Measurements from ENCODE around the gene PTBP3. TPM values are rescaled to one million over a fixed set of nuclear protein-coding genes. Genes with fewer than 3 reads are reported as not detected.

The PTBP3 gene
- polyA plus RNA-seq, 3 donors = 33.6 to 68.3 (median 51.4) TPM

- Histone ChIP-seq H3K27me3 (ENCODE audit: control insufficient read depth in 2 of 2, insufficient read depth in 2 of 2, low read length in 2 of 2) (no peaks in the 10 kb centered on the region), H3K4me2 (replicated peaks; ENCODE audit: extremely low read depth, low read length, poor library complexity, severe bottlenecking) (no peak overlapping the region), H4K20me1 (ENCODE audit: insufficient read depth, low read length) (peaks cover 89% of the 10 kb centered on the region), H3K4me3 (replicated peaks in 1 of 3; ENCODE audit: low read depth in 2 of 3, low read length in 3 of 3) (no peak overlapping the region), H3K27ac (ENCODE audit: low read depth in 1 of 2, low read length in 2 of 2) (no peak overlapping the region), H3K79me2 (ENCODE audit: insufficient read depth, low read length) (peaks cover 65% of the 10 kb centered on the region), H3K9ac (ENCODE audit: insufficient read depth, low read length, poor library complexity, severe bottlenecking) (no peak overlapping the region), H2AFZ (ENCODE audit: insufficient read depth, low read depth, low read length, poor library complexity, severe bottlenecking) (no peak overlapping the region), H3K4me1 (ENCODE audit: control insufficient read depth in 1 of 2, insufficient read depth in 2 of 2, low read length in 2 of 2) (no peaks in the 10 kb centered on the region), H3K36me3 (replicated peaks in 1 of 2; ENCODE audit: control insufficient read depth in 1 of 2, insufficient read depth in 2 of 2, low read length in 2 of 2) (peaks cover 35 to 91% of the 10 kb centered on the region in 2 donors), H3K9me3 (replicated peaks in 1 of 2; ENCODE audit: control insufficient read depth in 1 of 2, insufficient read depth in 1 of 2, low read length in 2 of 2) (no peaks in the 10 kb centered on the region)
- DNase-seq = no peak
- no peak for TF ChIP-seq CTCF (IDR thresholded peaks at IDR 0.05)
- intact Hi-C loops (cut with micrococcal nuclease) = no loop called here
- WGBS (ENCODE audit: insufficient coverage) = no CpG with 5 or more reads among the region's 5 CpGs
- Mint-ChIP-seq H3K27ac (peak overlapping the region in 1 of 7 donors; percentile 4), H3K4me3 (no peak overlapping the region), H3K36me3 (peaks cover 58 to 70% of the 10 kb centered on the region in 2 donors), H3K27me3 (ENCODE audit: low read depth in 3 of 3) (no peaks in the 10 kb centered on the region), H3K4me1 (no peaks in the 10 kb centered on the region), H3K9me3 (no peaks in the 10 kb centered on the region)
Measured at GRCh38 chr9:112261133-112261532, 72.3 kb downstream of the PTBP3 start.

GRCh38 chr9:112258106-112258505, 75.3 kb downstream of the PTBP3 start:
- intact Hi-C loops (cut with micrococcal nuclease) = no loop called here
- Histone ChIP-seq H3K36me3 (replicated peaks in 1 of 2; ENCODE audit: control insufficient read depth in 1 of 2, insufficient read depth in 2 of 2, low read length in 2 of 2) (peaks cover 38 to 80% of the 10 kb centered on the region in 2 donors), H3K79me2 (ENCODE audit: insufficient read depth, low read length) (peaks cover 47% of the 10 kb centered on the region), H2AFZ (ENCODE audit: insufficient read depth, low read depth, low read length, poor library complexity, severe bottlenecking) (no peak overlapping the region), H3K27ac (ENCODE audit: low read depth in 1 of 2, low read length in 2 of 2) (no peak overlapping the region), H3K9me3 (replicated peaks in 1 of 2; ENCODE audit: control insufficient read depth in 1 of 2, insufficient read depth in 1 of 2, low read length in 2 of 2) (no peaks in the 10 kb centered on the region), H3K27me3 (ENCODE audit: control insufficient read depth in 2 of 2, insufficient read depth in 2 of 2, low read length in 2 of 2) (no peaks in the 10 kb centered on the region), H3K4me3 (replicated peaks in 1 of 3; ENCODE audit: low read depth in 2 of 3, low read length in 3 of 3) (no peak overlapping the region), H3K4me2 (replicated peaks; ENCODE audit: extremely low read depth, low read length, poor library complexity, severe bottlenecking) (no peak overlapping the region), H4K20me1 (ENCODE audit: insufficient read depth, low read length) (peaks cover 90% of the 10 kb centered on the region), H3K9ac (ENCODE audit: insufficient read depth, low read length, poor library complexity, severe bottlenecking) (no peak overlapping the region), H3K4me1 (ENCODE audit: control insufficient read depth in 1 of 2, insufficient read depth in 2 of 2, low read length in 2 of 2) (no peaks in the 10 kb centered on the region)
- H3K27me3 Mint-ChIP-seq (ENCODE audit: low read depth in 3 of 3) = no peaks in the 10 kb centered on the region
- H3K27ac Mint-ChIP-seq = no peak overlapping the region
- no peak for DNase-seq
- H3K9me3 Mint-ChIP-seq = no peaks in the 10 kb centered on the region
- WGBS (ENCODE audit: insufficient coverage) = no CpG with 5 or more reads among the region's 2 CpGs
- TF ChIP-seq CTCF (IDR thresholded peaks at IDR 0.05) = no peak
- H3K36me3 Mint-ChIP-seq = peaks cover 45 to 66% of the 10 kb centered on the region in 2 donors
- H3K4me1 Mint-ChIP-seq = no peaks in the 10 kb centered on the region
- H3K4me3 Mint-ChIP-seq = no peak overlapping the region

Data from CD14-positive monocyte (primary cell).